Thyroid gland (tissue), 4 donors: Measurements from ENCODE around the gene RAB3D. TPM values are rescaled to one million over a fixed set of nuclear protein-coding genes. Genes with fewer than 3 reads are reported as not detected.

Source experiments
- DNase-seq, 2 donors: peaks; one replicate each; pipeline ENCODE4 v3.0.0-alpha.2; 2019
- H3K27ac ChIP-seq, 3 donors: fragments of 200-600 bp; sonication (generic); 1 replicate in 2 of 3; 2 replicates in 1 of 3; pipeline ENCODE4 v1.5.1; 2016 to 2019; ENCODE audit warnings: mild to moderate bottlenecking in 1 of 3, moderate library complexity in 1 of 3
- H3K27me3 ChIP-seq: fragments of 200-600 bp; sonication (generic); one replicate; pipeline ENCODE4 v1.5.1; 2019
- H3K36me3 ChIP-seq, 2 donors: fragments of 200-600 bp; sonication (generic); one replicate each; pipeline ENCODE4 v1.5.1; 2016 to 2019
- H3K4me1 ChIP-seq, 2 donors: fragments of 200-600 bp; sonication (generic); one replicate each; pipeline ENCODE4 v1.5.1; 2017 to 2019
- H3K4me3 ChIP-seq, 3 donors: fragments of 200-600 bp; sonication (generic); replicated peaks in 1 of 3; 1 replicate in 2 of 3; 2 replicates in 1 of 3; pipeline ENCODE4 v1.5.1; 2016; ENCODE audit warnings: mild to moderate bottlenecking in 1 of 3
- H3K9me3 ChIP-seq: fragments of 200-600 bp; sonication (generic); one replicate; pipeline ENCODE4 v1.5.1; 2017
- CTCF ChIP-seq, 6 experiments: fragments of 200-600 bp in 3 of 6; fragments of 450-650 bp in 3 of 6; sonication (generic) in 3 of 6; IDR thresholded peaks; one replicate each; pipeline ENCODE4 v1.5.1; 2016 to 2019; ENCODE audit warnings: antibody characterized with exemption in 6 of 6, mild to moderate bottlenecking in 2 of 6, inconsistent platforms in 1 of 6, moderate library complexity in 1 of 6
- POLR2A ChIP-seq, 2 donors: fragments of 450-650 bp; IDR thresholded peaks; one replicate each; pipeline ENCODE4 v1.6.1; 2017; ENCODE audit warnings: antibody characterized with exemption in 2 of 2, mild to moderate bottlenecking in 2 of 2, moderate library complexity in 1 of 2
- WGBS, 2 donors: methylation state at CpG; one replicate each; pipeline ENCODE4 v1.1.5; 2017; 5-methylcytosine and 5-hydroxymethylcytosine counted together
- intact Hi-C: fragments of 100-400 bp; cut with DNase I; formaldehyde crosslinking; loops from one replicate; pipeline ENCODE4 v1.15.1; 2023
- total RNA-seq, 4 donors: library from RNA; depleted of rRNA; stranded (reverse); fragments of >200 nt; gene quantifications; one replicate each; pipeline ENCODE4 v1.2.3, GENCODE V29; 2016

The RAB3D gene
- total RNA-seq, 4 donors from 2014 or later = 14.8 to 30.3 (median 20.6) TPM

- no peaks in the 10 kb centered on the region for H3K27me3 ChIP-seq
- intact Hi-C loops = no loop called here
- H3K4me3 ChIP-seq = no peak overlapping the region
- WGBS, 2 donors = 85 to 88% methylated on average over 4 of the region's 4 CpGs
- no peak for DNase-seq
- no peaks in the 10 kb centered on the region for H3K4me1 ChIP-seq
- H3K9me3 ChIP-seq = no peaks in the 10 kb centered on the region
- peaks cover 27 to 62% of the 10 kb centered on the region in 2 donors for H3K36me3 ChIP-seq
- H3K27ac ChIP-seq = no peak overlapping the region
- no peak for TF ChIP-seq CTCF (IDR thresholded peaks at IDR 0.05)
- TF ChIP-seq POLR2A (IDR thresholded peaks at IDR 0.05) = no peak
Measured at GRCh38 chr19:11331502-11331901, 8.0 kb downstream of the RAB3D start.

- DNase-seq = no peak
- Histone ChIP-seq H3K27ac (no peak overlapping the region), H3K27me3 (no peaks in the 10 kb centered on the region), H3K4me1 (peaks cover 0 to under 1% of the 10 kb centered on the region in 2 donors), H3K36me3 (peaks cover 20 to 49% of the 10 kb centered on the region in 2 donors), H3K4me3 (no peak overlapping the region), H3K9me3 (no peaks in the 10 kb centered on the region)
- intact Hi-C loops = no loop called here
- TF ChIP-seq POLR2A (IDR thresholded peaks at IDR 0.05) (no peak), CTCF (IDR thresholded peaks at IDR 0.05) (no peak)
- 81 to 93% methylated on average over 4 of the region's 4 CpGs for WGBS, 2 donors
Measured at GRCh38 chr19:11330127-11330526, 9.3 kb downstream of the RAB3D start.

- H3K27ac ChIP-seq = no peak overlapping the region
- intact Hi-C loops = no loop called here
- H3K4me1 ChIP-seq = peaks cover 35 to 42% of the 10 kb centered on the region in 2 donors
- H3K36me3 ChIP-seq = peaks cover 0 to 24% of the 10 kb centered on the region in 2 donors
- no peaks in the 10 kb centered on the region for H3K27me3 ChIP-seq
- no peak overlapping the region for H3K4me3 ChIP-seq
- no peaks in the 10 kb centered on the region for H3K9me3 ChIP-seq
- DNase-seq = no peak
- TF ChIP-seq CTCF (IDR thresholded peaks at IDR 0.05) (no peak), POLR2A (IDR thresholded peaks at IDR 0.05) (no peak)
- WGBS, 2 donors = 94 to 97% methylated on average over 7 of the region's 7 CpGs
Measured at GRCh38 chr19:11325544-11325943, 13.9 kb downstream of the RAB3D start.

GRCh38 chr19:11324748-11325389 is 14.6 kb downstream of the RAB3D start:
- intact Hi-C loops = no loop called here
- peak overlapping the region; percentile 3 to 86 (median 80) for H3K27ac ChIP-seq
- TF ChIP-seq CTCF (IDR thresholded peaks at IDR 0.05) (no peak), POLR2A (IDR thresholded peaks at IDR 0.05) (no peak)
- WGBS, 2 donors = 77 to 83% methylated on average over 9 to 11 of the region's 17 CpGs
- H3K4me3 ChIP-seq = no peak overlapping the region
- H3K4me1 ChIP-seq = peaks cover 35 to 42% of the 10 kb centered on the region in 2 donors
- H3K36me3 ChIP-seq = peaks cover 0 to 18% of the 10 kb centered on the region in 2 donors
- H3K27me3 ChIP-seq = no peaks in the 10 kb centered on the region
- peak in 1 of 2 donors; percentile 12 for DNase-seq
- H3K9me3 ChIP-seq = no peaks in the 10 kb centered on the region

GRCh38 chr19:11324079-11324661 is 15.3 kb downstream of the RAB3D start:
- peak overlapping the region; percentile 62 to 86 (median 80) for H3K27ac ChIP-seq
- H3K36me3 ChIP-seq = peaks cover 0 to 14% of the 10 kb centered on the region in 2 donors
- no peaks in the 10 kb centered on the region for H3K9me3 ChIP-seq
- peaks cover 35 to 42% of the 10 kb centered on the region in 2 donors for H3K4me1 ChIP-seq
- H3K27me3 ChIP-seq = no peaks in the 10 kb centered on the region
- no peak for TF ChIP-seq CTCF (IDR thresholded peaks at IDR 0.05)
- TF ChIP-seq POLR2A (IDR thresholded peaks at IDR 0.05) = no peak
- DNase-seq = peak; percentile 92
- H3K4me3 ChIP-seq = no peak overlapping the region
- 4 to 6% methylated on average over 10 of the region's 10 CpGs for WGBS, 2 donors
- intact Hi-C loops = no loop called here
